HG03108 (cell line): ENCODE data around the gene CCDC14.
"Not testable (repeated sequence)": the region's sequence is repeated elsewhere in the genome, so short reads cannot be mapped to it uniquely, and the experiment has no call there.

Experiments used
- ATAC-seq: cut with Tn5 transposase; IDR thresholded peaks from one replicate; pipeline ENCODE4 v1.9.1; 2021; ENCODE audit warnings: moderate library complexity; ENCODE audit not compliant: unreplicated experiment

CCDC14 gene

GRCh38 chr3:123909785-123910184 is 51.2 kb downstream of the CCDC14 start:
- ATAC-seq: no peak

GRCh38 chr3:123907720-123908119 is 53.3 kb downstream of the CCDC14 start:
- no peak for ATAC-seq

GRCh38 chr3:123899300-123899865 is 61.6 kb downstream of the CCDC14 start:
- ATAC-seq: no peak

- ATAC-seq: no peak
Measured at GRCh38 chr3:123893012-123893411, 68.0 kb downstream of the CCDC14 start.

- no peak for ATAC-seq
Measured at GRCh38 chr3:123892195-123892594, 68.8 kb downstream of the CCDC14 start.

- ATAC-seq: not testable (repeated sequence)
Measured at GRCh38 chr3:123890991-123891390, 70.0 kb downstream of the CCDC14 start.

GRCh38 chr3:123890162-123890561 is 70.9 kb downstream of the CCDC14 start:
- ATAC-seq: not testable (repeated sequence)

GRCh38 chr3:123884993-123885392 is 76.0 kb downstream of the CCDC14 start:
- ATAC-seq: no peak

GRCh38 chr3:123884203-123884831 is 76.7 kb downstream of the CCDC14 start, which contains the start of gene MYLK:
TSS of gene MYLK (minus strand) at chr3:123884332. CDS start at chr3:123793841, 90,491 bp downstream.
- no peak for ATAC-seq

GRCh38 chr3:123883701-123884202 is 77.3 kb downstream of the CCDC14 start:
- no peak for ATAC-seq

GRCh38 chr3:123883111-123883510 is 77.9 kb downstream of the CCDC14 start:
- ATAC-seq: no peak

GRCh38 chr3:123881771-123882170 is 79.3 kb downstream of the CCDC14 start:
- no peak for ATAC-seq

GRCh38 chr3:123880998-123881561 is 79.9 kb downstream of the CCDC14 start:
- no peak for ATAC-seq

- ATAC-seq: no peak
Measured at GRCh38 chr3:123878807-123879206, 82.2 kb downstream of the CCDC14 start.

- no peak for ATAC-seq
Measured at GRCh38 chr3:123877965-123878364, 83.1 kb downstream of the CCDC14 start.

GRCh38 chr3:123877466-123877865 is 83.6 kb downstream of the CCDC14 start:
- no peak for ATAC-seq

- ATAC-seq: no peak
Measured at GRCh38 chr3:123876858-123877257, 84.2 kb downstream of the CCDC14 start.

- no peak for ATAC-seq
Measured at GRCh38 chr3:123872621-123873020, 88.4 kb downstream of the CCDC14 start.

GRCh38 chr3:123871946-123872345 is 89.1 kb downstream of the CCDC14 start:
- ATAC-seq: no peak

GRCh38 chr3:123870033-123870432 is 91.0 kb downstream of the CCDC14 start:
- no peak for ATAC-seq

- no peak for ATAC-seq
Measured at GRCh38 chr3:123869165-123869564, 91.9 kb downstream of the CCDC14 start.

- no peak for ATAC-seq
Measured at GRCh38 chr3:123864706-123865105, 96.3 kb downstream of the CCDC14 start.
